GM13976 (cell line): ENCODE data around the gene EFNA4.

Source experiments
- DNase-seq: peaks from one replicate; pipeline ENCODE4 v3.0.0; 2012; ENCODE audit warnings: low spot score
- CTCF ChIP-seq: IDR thresholded peaks from 2 replicates; pipeline ENCODE4 v1.5.1; 2012; ENCODE audit warnings: borderline replicate concordance, mild to moderate bottlenecking; ENCODE audit not compliant: insufficient read depth; ENCODE audit errors: extremely low read depth, missing control alignments, control extremely low read depth
- in situ Hi-C: fragments of 300-500 bp; cut with MboI; formaldehyde crosslinking; loops from one replicate; pipeline ENCODE4 v1.12.0; 2022; ENCODE audit warnings: low sequenced_read_pairs, mixed read lengths, inconsistent platforms; ENCODE audit not compliant: unreplicated experiment

Gene EFNA4

DNA sequence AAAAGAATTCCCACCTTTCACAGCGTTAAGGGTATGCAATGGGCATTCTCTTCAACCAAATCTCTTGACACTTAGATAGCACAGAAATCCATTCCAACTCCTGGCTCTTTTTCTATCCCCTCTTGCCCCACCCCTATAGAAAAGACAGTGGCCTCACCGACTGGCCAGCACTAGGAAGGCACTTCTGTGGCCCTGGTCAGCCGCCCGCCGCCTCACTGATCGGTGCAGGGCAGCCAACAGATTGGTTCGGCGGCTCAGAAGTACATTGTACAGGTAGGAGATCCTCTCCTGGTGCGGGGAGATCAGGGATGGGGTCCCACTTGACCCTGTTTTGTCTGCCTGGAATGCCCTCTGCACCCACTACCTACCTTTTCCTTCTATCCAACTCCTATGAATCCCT lies 39.2 kb upstream of the EFNA4 start:
- TF ChIP-seq CTCF: no peak
- in situ Hi-C loops: no loop called here
- no peak for DNase-seq

DNA sequence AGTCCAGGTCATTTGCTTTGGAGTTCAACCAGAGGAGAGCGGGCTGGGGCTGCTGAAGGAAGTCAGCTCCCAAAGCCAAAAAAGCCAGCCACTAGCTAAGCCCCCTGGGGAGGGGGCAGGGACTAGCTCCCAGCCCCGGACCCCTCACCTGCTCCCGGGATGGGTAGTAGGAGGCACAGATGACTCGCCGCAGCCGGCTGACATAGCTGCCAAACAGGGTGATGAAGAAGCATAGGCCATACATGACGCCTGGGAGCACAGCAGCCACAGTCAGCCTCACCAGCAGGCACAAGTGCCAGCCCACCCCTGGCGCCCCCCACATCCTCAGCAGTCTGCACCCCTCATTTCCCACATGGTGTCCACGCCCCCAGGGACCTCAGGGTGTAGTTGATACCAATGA lies 37.4 kb upstream of the EFNA4 start:
- DNase-seq: no peak
- in situ Hi-C loops: no loop called here
- no peak for TF ChIP-seq CTCF

GRCh38 chr1:155026588-155026987 lies 37.0 kb upstream of the EFNA4 start:
- DNase-seq: no peak
- in situ Hi-C loops: no loop called here
- TF ChIP-seq CTCF: no peak

DNA sequence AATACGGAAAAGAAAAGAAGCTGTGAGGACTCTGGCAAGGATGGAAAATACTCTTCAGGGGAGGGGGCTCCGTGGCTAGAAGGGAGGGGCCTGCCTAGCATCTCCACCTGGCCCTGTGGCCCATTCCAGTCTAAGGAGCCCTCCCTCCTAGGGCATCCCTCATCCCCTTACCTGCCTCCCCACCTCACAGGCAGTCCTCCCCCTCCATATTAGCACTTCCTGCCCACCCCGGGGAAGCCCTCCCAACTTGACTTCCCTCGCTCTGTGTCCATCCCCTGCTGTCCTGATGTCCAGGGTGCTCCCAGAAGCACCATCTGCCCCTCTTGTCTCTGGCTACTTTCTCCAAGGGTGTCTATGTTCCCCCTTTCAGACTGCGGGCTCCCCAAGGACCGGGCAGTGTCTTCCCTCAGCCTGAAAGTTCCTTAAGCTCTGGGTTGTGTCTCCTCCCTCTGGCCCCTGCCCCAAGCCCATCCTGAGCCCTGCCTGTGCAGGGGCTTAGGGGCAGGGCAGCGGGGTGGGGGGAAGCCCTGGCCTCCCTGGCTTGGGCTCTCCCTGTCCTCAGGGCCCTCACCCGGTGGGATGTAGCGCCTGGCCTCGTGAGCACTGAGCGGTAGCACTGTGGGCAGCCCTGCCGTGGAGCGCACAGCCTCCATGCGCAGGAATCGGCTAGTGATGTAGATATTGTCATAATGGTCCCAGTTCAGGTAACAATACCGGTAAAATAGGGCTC lies 33.9 kb upstream of the EFNA4 start:
- no peak for DNase-seq
- no peak for TF ChIP-seq CTCF
- in situ Hi-C loops: no loop called here

DNA sequence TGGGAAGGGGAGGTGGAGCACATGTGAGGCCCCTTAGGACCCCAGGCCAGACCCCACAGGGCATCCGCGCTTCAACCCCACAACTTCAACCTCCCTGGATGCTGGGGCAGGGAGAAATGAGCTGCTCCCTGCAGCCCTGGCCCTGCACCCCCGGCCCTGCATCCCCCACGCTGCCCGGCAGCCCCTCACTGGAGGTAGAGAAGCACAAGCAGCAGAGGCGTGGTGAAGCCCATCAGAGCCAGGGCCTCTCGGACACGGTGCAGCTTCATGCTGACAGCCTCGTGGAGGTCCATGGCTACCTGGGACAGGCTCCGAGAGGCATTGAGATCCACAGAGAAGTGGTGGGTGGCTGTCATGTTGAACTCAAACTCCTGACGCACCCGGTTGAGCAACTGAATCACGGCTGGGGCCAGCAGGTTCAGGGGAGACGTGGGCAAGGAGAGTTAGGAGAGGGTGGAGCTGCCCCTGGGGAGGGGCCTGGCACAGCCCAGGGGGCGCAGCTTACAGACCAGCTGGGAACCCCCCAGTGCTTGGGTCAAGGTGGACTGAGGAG lies 33.2 kb upstream of the EFNA4 start:
- TF ChIP-seq CTCF: no peak
- in situ Hi-C loops: no loop called here
- no peak for DNase-seq

DNA sequence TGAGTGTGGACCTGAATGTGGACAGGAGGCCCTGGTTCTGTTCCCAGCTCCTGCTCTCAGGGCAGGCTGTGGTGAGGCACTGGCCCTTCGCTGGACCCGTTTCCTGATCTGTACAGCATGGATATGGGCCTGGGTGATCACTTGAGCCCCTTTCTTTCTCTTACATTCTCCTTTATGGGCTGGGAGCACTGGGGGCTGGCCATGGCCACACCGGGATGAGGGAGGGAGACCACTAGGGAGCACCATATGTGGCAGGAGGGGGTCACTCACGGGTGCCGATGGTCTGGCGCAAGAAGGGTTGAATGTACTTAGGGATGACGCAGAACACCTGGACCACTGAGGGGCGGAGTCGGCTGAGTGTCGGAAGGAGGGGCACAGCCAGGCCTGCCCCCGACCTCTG lies 32.6 kb upstream of the EFNA4 start:
- no peak for TF ChIP-seq CTCF
- in situ Hi-C loops: no loop called here
- no peak for DNase-seq
